Kidney glomerular epithelial cell (primary cell): ENCODE measurements around the gene SIRT1.
"Not testable (repeated sequence)": the region's sequence is repeated elsewhere in the genome, so short reads cannot be mapped to it uniquely, and the experiment has no call there.

ENCODE experiments used
- DNase-seq: peaks from one replicate; lab custom pipeline; 2025; lab: John Stamatoyannopoulos, UW

SIRT1 gene

GRCh38 chr10:67965456-67965855, 81.0 kb downstream of the SIRT1 start:
- DNase-seq: no peak

DNA sequence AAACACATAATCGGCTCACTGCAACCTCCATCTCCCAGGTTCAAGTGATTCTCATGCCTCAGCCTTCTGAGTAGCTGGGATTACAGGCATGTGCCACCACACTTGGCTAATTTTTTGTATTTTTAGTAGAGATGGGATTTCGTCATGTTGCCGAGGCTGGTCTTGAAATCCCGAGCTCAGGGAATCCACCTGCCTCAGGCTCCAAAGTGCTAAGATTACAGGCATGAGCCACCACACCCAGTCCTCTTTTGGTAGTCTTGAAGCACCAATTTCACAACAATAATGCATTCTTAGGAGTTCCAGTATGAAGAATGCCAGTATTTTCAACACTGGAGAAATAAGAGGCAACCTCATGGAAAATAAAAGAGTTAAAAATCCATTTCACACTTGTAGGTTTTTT, 81.6 kb downstream of the SIRT1 start:
- not testable (repeated sequence) for DNase-seq
